DOHH2 (cell line): ENCODE measurements around the gene SRM.

Source experiments
- EZH2phosphoT487 ChIP-seq: fragments of 200-600 bp; sonication (generic); IDR thresholded peaks from 2 replicates; pipeline ENCODE4 v1.6.1; 2017; ENCODE audit warnings: borderline replicate concordance, mild to moderate bottlenecking, antibody characterized with exemption, low read length, moderate library complexity, mixed read lengths
- TF ChIP-seq, protein P1 (sequence below): fragments of 200-600 bp; sonication (generic); IDR thresholded peaks from one replicate; pipeline ENCODE4 v1.5.1; 2014; ENCODE audit warnings: antibody characterized with exemption, mild to moderate bottlenecking, low read depth, low read length; ENCODE audit not compliant: poor library complexity, severe bottlenecking

DNA sequence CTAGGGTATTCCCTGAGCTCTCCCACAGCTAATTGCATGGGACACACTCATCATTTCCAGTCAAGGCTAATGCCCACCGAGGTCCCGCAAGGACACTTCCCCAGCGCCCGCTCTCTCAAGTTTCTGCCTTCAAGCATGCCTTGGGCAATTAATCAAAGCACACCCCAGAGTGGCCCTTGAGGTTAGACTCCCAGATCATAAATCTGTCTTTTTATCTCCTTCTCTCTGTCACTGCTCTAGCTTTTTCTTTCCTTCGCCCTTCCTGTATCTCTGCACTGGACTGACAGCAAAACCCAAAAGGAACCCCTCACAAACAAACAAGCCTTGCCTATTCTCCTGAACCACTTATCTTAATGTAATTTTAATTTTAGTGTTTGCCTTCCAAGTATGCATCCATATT lies 47.8 kb upstream of the SRM start:
- TF ChIP-seq, protein P1, sequence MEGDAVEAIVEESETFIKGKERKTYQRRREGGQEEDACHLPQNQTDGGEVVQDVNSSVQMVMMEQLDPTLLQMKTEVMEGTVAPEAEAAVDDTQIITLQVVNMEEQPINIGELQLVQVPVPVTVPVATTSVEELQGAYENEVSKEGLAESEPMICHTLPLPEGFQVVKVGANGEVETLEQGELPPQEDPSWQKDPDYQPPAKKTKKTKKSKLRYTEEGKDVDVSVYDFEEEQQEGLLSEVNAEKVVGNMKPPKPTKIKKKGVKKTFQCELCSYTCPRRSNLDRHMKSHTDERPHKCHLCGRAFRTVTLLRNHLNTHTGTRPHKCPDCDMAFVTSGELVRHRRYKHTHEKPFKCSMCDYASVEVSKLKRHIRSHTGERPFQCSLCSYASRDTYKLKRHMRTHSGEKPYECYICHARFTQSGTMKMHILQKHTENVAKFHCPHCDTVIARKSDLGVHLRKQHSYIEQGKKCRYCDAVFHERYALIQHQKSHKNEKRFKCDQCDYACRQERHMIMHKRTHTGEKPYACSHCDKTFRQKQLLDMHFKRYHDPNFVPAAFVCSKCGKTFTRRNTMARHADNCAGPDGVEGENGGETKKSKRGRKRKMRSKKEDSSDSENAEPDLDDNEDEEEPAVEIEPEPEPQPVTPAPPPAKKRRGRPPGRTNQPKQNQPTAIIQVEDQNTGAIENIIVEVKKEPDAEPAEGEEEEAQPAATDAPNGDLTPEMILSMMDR = no peak
- TF ChIP-seq EZH2phosphoT487 = no peak
